ENCODE measurements around the gene ANAPC2. TPM values are rescaled to one million over a fixed set of nuclear protein-coding genes. Genes with fewer than 3 reads are reported as not detected.
A peak's percentile ranks its signal among the peaks of the same experiment; 100 is the strongest.

ANAPC2 gene
- total RNA-seq, 1 donor, result 22.9 TPM

DNA sequence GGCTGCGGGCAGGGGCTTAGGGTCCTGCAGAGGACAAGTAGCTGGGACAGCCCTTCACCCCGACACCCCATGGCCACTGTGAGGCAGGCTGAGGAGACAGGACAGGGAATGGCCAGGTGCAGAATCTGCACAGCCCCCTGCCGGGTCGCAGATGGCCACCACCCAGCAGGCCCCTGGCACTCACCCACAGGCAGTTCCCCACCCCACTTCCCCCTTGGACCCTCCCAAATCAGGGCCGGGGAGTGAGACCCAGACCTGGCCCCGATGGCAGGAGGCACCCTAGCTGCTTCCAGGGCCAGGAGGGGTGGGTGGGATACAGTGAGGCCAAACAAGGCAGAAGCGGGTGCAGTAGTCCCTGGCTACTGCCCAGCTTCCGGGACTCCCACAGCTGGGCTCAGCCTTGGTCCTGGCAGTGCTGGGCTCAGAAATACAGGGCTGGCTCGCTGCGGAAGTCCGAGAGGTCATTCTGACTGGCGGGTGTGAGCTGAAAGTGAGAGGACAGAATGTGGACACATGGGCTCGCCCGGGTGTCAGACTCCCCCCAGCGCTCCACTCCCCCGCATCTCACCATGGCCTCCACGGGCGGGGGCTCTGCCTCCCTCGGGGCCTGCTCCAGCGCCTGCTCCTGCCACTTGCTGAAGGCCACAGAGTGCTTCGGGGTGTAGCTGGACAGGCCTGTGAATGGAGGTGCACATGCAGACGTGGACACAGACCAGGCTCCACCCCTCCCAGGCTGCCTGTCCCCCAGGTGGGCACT is 3.5 kb upstream of the ANAPC2 start:
- TF ChIP-seq, protein P1, sequence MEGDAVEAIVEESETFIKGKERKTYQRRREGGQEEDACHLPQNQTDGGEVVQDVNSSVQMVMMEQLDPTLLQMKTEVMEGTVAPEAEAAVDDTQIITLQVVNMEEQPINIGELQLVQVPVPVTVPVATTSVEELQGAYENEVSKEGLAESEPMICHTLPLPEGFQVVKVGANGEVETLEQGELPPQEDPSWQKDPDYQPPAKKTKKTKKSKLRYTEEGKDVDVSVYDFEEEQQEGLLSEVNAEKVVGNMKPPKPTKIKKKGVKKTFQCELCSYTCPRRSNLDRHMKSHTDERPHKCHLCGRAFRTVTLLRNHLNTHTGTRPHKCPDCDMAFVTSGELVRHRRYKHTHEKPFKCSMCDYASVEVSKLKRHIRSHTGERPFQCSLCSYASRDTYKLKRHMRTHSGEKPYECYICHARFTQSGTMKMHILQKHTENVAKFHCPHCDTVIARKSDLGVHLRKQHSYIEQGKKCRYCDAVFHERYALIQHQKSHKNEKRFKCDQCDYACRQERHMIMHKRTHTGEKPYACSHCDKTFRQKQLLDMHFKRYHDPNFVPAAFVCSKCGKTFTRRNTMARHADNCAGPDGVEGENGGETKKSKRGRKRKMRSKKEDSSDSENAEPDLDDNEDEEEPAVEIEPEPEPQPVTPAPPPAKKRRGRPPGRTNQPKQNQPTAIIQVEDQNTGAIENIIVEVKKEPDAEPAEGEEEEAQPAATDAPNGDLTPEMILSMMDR (IDR thresholded peaks at IDR 0.05; ENCODE audit: insufficient read depth, low read depth, low read length), result no peak
- H3K4me3 ChIP-seq (ENCODE audit: low read depth, low read length), result no peak overlapping the region

DNA sequence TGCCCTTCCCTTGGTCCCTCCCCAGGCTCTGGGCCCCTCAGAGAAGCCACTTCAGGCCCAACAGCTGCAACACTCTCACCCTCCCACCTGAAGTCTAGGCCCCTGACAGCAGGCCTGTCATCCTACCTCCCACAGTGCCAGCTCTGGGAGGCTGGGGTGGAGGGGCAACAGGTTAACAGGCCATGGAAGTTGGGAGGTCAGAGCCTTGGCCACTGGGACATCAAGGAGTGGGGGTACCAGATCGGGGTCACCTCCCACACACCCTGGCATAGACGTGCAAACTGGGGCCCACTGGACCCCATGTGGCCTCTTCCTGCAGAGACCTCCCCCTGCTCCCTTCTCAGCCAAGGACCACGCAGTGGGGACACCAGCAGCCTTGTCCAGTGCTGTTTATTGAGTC is 2.9 kb upstream of the ANAPC2 start:
- DNase-seq (ENCODE audit: low read depth), result no peak
- no peak overlapping the region for H3K4me3 ChIP-seq (ENCODE audit: low read depth, low read length)
- TF ChIP-seq, protein P1 (IDR thresholded peaks at IDR 0.05; ENCODE audit: insufficient read depth, low read depth, low read length), result no peak

More for the DNA sequence above, 3.5 kb upstream of the ANAPC2 start:
- no peak for DNase-seq (ENCODE audit: low read depth)

DNA sequence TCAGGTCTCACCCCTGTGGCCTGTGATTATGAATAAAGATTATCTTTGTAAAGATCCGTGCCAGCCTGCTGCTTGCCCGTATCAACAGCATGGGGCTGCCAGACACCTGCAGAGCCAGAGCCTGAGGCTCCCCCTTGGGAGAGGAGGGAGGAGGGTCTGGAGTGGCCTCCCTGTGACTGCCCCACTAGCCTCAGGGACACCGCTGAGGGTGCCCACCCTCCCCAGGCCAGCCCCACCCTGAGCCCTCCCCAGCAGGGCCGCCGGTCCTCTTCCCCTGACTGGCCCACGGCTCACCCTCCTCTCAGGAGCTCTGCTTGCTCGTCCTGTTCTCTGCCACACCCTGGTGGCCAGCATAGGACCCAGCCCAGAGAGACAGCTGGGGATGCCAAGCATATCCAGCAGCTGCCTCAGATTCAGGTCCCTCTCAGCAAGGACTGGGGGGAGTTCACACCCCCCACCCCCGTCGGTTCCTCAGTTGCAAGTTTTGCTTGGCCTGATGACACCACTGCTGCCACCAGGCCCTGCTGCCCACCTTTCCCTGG is 2.0 kb upstream of the ANAPC2 start:
- H3K4me3 ChIP-seq (ENCODE audit: low read depth, low read length), result no peak overlapping the region
- no peak for DNase-seq (ENCODE audit: low read depth)
- TF ChIP-seq, protein P1 (IDR thresholded peaks at IDR 0.05; ENCODE audit: insufficient read depth, low read depth, low read length), result no peak

DNA sequence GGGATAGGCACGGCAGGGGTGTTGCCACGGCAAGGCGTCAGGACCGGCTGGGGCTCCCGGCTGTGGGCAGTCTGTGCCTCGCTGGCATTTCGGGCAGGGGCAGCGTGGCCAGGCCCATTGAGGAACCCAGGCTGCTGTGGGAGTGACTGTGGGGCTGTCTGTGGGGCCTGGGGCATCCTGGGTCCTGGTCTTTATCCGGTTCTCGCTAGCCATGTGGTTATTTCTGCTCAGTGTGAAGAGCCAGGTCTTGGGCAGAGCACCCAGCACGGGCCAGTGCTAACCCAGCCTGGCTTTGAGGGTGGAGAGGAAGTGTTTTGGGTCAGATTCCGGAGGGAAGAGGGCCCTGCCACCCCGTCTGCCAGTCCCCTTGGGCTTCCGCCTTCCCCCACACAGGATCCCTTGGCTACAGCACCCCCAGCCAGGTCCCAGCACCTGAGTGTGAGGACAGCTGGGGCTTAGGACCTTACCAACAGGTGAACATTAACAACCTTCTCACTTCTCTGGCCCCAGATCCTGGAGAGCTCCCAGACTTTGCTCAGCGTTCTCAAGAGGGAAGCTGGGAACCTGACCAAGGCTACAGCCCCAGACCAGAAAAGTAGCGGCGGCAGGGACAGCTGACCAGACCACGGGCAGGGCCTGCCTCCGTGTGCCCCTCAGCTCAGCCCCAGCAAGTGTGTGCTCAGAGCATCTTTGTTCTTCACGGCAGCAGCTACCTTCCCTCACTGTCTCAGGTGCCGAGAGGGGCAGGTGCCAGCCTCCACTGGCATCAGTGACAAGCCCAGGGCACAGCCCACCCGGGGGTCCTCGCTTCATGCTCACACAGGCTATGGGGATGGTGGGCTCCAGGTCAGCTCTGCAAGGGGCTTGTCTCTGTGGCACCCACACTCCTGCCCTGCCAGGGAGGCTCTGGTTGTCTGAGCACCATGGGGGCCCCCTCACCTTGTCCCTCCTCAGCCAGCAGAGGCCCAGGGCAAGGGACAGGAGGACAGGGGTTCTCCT is 1.2 kb upstream of the ANAPC2 start:
- no peak for DNase-seq (ENCODE audit: low read depth)
- H3K4me3 ChIP-seq (ENCODE audit: low read depth, low read length), result peak overlapping the region; percentile 88
- TF ChIP-seq, protein P1 (IDR thresholded peaks at IDR 0.05; ENCODE audit: insufficient read depth, low read depth, low read length), result no peak

DNA sequence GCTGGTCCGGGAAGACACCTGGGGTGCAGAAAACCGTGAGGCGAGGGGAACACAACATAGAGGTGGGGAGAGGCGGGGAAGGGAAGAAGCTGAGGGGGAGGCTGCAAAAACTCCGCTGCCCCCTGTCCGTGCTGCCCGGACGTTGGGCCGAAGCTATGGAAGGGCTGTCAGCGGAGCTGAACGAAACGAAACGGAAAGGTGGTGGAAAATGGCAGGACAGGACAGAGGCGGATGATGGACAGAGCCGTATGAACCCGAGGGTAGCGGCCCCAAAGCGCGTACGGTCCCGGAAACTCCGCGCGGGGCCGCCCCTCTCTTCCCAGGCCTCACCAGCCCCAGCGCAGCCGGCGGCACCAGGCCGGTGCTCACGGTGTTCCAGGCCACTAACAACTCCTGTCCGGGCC is 272 bp downstream of the ANAPC2 start:
- no peak for DNase-seq (ENCODE audit: low read depth)
- TF ChIP-seq, protein P1 (IDR thresholded peaks at IDR 0.05; ENCODE audit: insufficient read depth, low read depth, low read length), result no peak
- peak overlapping the region; percentile 88 for H3K4me3 ChIP-seq (ENCODE audit: low read depth, low read length)

DNA sequence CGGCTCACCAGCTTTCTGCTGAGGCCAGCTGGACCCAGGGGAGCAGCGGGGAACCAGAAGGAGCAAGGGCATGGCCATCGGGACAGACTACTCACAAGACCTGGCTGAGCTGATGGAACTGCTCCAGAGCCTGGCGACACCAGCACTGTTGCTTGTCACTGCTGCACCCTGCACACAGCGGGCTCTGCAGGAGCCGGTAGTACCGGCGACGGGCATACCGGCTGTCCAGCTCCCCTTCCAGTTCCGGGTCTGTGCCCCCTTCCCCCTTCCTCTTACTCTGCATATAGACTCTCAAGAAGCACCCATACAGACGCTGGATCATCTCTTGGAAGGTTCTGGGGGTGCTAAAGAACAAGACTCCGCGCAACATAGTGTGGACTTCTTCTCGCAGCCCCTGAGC is 974 bp downstream of the ANAPC2 start:
- DNase-seq (ENCODE audit: low read depth), result no peak
- H3K4me3 ChIP-seq (ENCODE audit: low read depth, low read length), result peak overlapping the region; percentile 88
- TF ChIP-seq, protein P1 (IDR thresholded peaks at IDR 0.05; ENCODE audit: insufficient read depth, low read depth, low read length), result no peak

Measured in fibroblast of villous mesenchyme (primary cell).